BJ (cell line): ENCODE data around the gene MTA3. TPM values are rescaled to one million over a fixed set of nuclear protein-coding genes. Genes with fewer than 3 reads are reported as not detected.
"Not testable (repeated sequence)": the region's sequence is repeated elsewhere in the genome, so short reads cannot be mapped to it uniquely, and the experiment has no call there.

Source experiments
- CTCF ChIA-PET: fragments of 350-600 bp; formaldehyde crosslinking; extraction: SDS; loops from one replicate; lab custom pipeline; 2021; ENCODE audit warnings: antibody characterized with exemption, inconsistent platforms; lab: Yijun Ruan, JAX
- POLR2A ChIA-PET: fragments of 300-600 bp; sonication (Branson Sonifier 250); formaldehyde crosslinking; extraction: SDS; loops from one replicate; lab custom pipeline; 2021; ENCODE audit warnings: antibody characterized with exemption; lab: Charles Lee
- DNase-seq: peaks from one replicate; pipeline ENCODE4 v3.0.0-alpha.2; 2011; ENCODE audit warnings: low read depth
- H3K27me3 ChIP-seq: 2 replicates; pipeline ENCODE4 v1.6.0; 2011; ENCODE audit warnings: low read length; ENCODE audit not compliant: control insufficient read depth, insufficient read depth
- H3K36me3 ChIP-seq: 2 replicates; pipeline ENCODE4 v1.5.1; 2011; ENCODE audit warnings: low read length; ENCODE audit not compliant: control insufficient read depth, insufficient read depth
- H3K4me3 ChIP-seq: 2 replicates; pipeline ENCODE4 v1.5.1; 2011; ENCODE audit warnings: low read depth, mild to moderate bottlenecking, control low read depth, low read length
- polyA plus RNA-seq: library from polyadenylated mRNA; depleted of rRNA; stranded (reverse); fragments of >200 nt; gene quantifications from 2 replicates; pipeline ENCODE4 v1.2.3, GENCODE V29; 2011
- TF ChIP-seq, protein P1 (sequence below): IDR thresholded peaks from 2 replicates; pipeline ENCODE4 v1.5.1; 2011; ENCODE audit warnings: low read depth, mild to moderate bottlenecking, control low read depth, inconsistent platforms, low read length, moderate library complexity; ENCODE audit not compliant: insufficient read depth

Gene MTA3
- polyA plus RNA-seq, 1 experiment: 23.2 TPM

DNA sequence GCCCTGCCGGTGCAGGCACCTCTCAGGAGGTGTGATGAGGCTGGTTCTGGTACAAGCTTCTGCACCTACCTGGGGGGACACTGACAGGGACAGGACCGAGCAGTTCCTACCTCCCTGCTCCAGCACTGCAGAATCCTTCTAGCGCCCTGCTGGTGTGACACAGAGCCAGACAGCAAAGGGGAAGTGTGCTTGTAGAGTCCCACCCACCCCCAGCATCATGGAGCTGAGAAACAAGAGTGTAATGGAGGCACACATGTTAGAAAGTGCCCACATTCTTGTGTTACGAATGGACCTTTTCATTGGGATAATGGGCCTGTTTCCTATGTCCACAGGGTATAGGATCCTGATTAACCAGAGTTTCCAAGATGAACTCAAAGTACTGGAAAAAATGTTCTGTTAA, 157.2 kb downstream of the MTA3 start:
- H3K27me3 ChIP-seq: no peaks in the 10 kb centered on the region
- ChIA-PET CTCF (interaction anchor here (0.8 to 1.0 kb wide), 2 partner anchors 16 to 18 kb away, joined by 3 read pairs; no protein-coding TSS in a partner anchor), POLR2A (no interaction called here)
- DNase-seq: no peak
- TF ChIP-seq, protein P1, sequence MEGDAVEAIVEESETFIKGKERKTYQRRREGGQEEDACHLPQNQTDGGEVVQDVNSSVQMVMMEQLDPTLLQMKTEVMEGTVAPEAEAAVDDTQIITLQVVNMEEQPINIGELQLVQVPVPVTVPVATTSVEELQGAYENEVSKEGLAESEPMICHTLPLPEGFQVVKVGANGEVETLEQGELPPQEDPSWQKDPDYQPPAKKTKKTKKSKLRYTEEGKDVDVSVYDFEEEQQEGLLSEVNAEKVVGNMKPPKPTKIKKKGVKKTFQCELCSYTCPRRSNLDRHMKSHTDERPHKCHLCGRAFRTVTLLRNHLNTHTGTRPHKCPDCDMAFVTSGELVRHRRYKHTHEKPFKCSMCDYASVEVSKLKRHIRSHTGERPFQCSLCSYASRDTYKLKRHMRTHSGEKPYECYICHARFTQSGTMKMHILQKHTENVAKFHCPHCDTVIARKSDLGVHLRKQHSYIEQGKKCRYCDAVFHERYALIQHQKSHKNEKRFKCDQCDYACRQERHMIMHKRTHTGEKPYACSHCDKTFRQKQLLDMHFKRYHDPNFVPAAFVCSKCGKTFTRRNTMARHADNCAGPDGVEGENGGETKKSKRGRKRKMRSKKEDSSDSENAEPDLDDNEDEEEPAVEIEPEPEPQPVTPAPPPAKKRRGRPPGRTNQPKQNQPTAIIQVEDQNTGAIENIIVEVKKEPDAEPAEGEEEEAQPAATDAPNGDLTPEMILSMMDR: no peak
- no peak overlapping the region for H3K4me3 ChIP-seq
- H3K36me3 ChIP-seq: no peaks in the 10 kb centered on the region

DNA sequence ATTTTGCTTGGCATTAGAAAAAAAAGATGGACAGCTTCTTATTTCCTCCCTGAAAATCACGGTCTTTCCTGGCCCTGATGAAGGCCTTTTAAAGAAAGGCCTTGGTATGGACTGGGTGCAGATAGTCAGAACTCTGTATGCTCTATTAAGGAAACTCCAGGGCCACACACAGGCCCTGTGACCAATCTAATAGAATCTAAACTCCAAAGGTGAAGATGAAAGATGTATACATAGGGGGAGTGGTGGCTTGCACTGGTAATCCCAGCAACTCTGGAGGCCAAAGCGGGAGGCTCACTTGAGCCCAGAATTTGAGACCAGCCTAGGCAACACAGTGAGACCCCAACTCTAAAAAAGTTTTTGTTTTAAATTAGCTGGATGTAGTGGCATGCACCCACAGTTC, 158.2 kb downstream of the MTA3 start:
- no peak overlapping the region for H3K4me3 ChIP-seq
- no peaks in the 10 kb centered on the region for H3K27me3 ChIP-seq
- ChIA-PET POLR2A (no interaction called here), CTCF (interaction anchor here (1.0 kb wide), 1 partner anchor 17 kb away, joined by 3 read pairs; no protein-coding TSS in a partner anchor)
- no peaks in the 10 kb centered on the region for H3K36me3 ChIP-seq
- DNase-seq: no peak
- TF ChIP-seq, protein P1: no peak

DNA sequence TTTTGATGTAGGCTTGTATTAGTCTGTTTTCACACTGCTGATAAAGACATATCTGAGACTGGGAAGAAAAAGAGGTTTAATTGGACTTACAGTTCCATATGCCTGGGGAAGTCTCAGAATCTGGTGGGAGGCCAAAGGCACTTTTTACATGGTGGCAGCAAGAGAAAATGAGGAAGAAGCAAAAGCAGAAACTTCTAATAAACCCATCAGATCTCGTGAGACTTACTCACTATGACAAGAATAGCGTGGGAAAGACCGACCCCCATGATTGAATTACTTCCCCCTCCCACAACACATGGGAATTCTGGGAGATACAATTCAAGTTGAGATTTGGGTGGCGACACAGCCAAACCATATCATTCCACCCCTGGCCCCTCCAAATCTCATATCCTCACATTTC, 162.9 kb downstream of the MTA3 start:
- CTCF ChIA-PET, POLR2A ChIA-PET: not testable (repeated sequence)

DNA sequence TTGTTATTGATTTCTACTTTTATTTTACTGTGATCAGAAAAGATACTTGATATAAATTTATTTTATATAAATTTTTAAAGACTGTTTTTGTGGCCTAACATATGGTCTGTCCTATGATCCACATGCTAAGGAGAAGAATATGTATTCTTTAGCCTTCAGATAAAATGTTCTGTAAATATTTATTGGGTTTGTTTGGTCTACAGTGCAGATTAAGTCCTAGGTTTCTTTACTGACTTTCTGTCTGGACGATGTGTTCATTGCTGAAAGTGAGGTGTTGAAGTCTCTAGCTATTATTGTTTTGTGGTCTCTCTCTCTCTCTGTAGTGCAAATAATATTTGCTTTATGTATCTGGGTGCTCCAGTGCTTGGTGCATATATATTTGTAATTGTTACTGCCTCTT, 165.4 kb downstream of the MTA3 start:
- ChIA-PET POLR2A (no interaction called here), CTCF (interaction anchor here (0.6 to 0.7 kb wide), 2 partner anchors 49 to 238 kb away, joined by 3 read pairs; no protein-coding TSS in a partner anchor)
- no peak for DNase-seq
- Histone ChIP-seq H3K36me3 (no peaks in the 10 kb centered on the region; the same call in 1 of the 2 replicates), H3K27me3 (no peaks in the 10 kb centered on the region), H3K4me3 (no peak overlapping the region)
- TF ChIP-seq, protein P1: no peak

More for the DNA sequence above, 162.9 kb downstream of the MTA3 start:
- not testable (repeated sequence) for DNase-seq, H3K4me3 ChIP-seq, H3K27me3 ChIP-seq, H3K36me3 ChIP-seq

DNA sequence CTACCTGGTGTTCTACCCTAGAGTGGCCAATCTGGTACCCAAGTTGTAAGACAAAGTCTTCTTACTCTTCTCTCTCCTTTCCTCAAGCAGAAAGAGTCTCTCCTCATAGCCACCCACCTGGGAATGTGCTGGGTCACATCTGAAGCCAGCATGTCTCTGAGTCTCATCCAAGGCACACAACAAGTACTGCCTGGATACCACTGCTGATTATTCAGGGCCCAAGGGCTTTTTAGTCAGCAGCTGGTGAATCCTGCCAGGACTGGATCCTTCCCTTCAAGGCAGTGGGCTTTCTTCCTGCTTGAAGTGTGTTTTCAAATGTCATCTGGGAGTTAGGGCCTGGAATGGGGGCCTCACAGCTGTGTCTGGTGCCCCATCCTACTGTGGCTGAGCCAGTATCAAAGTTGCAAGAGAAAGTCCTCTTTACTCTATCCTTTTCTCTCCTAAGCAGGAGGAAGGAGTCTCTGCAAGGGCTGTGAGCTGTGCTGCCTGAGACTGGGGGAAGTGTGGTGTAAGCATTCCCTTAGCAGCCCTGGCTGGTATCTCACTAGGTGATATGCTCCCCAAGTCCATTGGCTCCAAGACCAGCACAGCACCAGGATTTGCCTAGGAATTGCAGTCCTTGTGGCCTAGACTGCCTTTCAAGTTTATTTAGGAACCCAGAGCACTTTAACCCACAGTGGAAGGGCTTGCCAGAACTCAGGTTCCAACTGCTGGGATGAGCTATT, 168.3 kb downstream of the MTA3 start:
- TF ChIP-seq, protein P1: no peak
- ChIA-PET POLR2A (no interaction called here), CTCF (interaction anchor here (1.8 kb wide), 1 partner anchor 15 kb away, joined by 7 read pairs; no protein-coding TSS in a partner anchor)
- no peak overlapping the region for H3K4me3 ChIP-seq
- no peaks in the 10 kb centered on the region; the same call in 1 of the 2 replicates for H3K36me3 ChIP-seq
- no peak for DNase-seq
- H3K27me3 ChIP-seq: no peaks in the 10 kb centered on the region
